NCI-H1417 treated with DMSO at 0.1 percent for 48 hours (cell line): ENCODE results near the gene SNX7.
A peak's percentile ranks its signal among the peaks of the same experiment; 100 is the strongest.

Source experiments
- DNase-seq: peaks from one replicate; lab custom pipeline; 2025; lab: John Stamatoyannopoulos, UW

Gene SNX7

GRCh38 chr1:98661544-98662355, at the start of gene SNX7:
Gene SNX7, plus strand, starts transcription at chr1:98661721. Its CDS starts 11 bp downstream, at chr1:98661732.
- DNase-seq, result peak; percentile 21

GRCh38 chr1:98637316-98637715, 24.2 kb upstream of the SNX7 start:
- DNase-seq, result no peak

- no peak for DNase-seq
These were observed 23.3 kb upstream of the SNX7 start for GRCh38 chr1:98638185-98638584.

- no peak for DNase-seq
These were observed 17.0 kb upstream of the SNX7 start for GRCh38 chr1:98644510-98644909.

GRCh38 chr1:98651116-98651632, 10.3 kb upstream of the SNX7 start:
- DNase-seq, result no peak

GRCh38 chr1:98653123-98653522, 8.4 kb upstream of the SNX7 start:
- no peak for DNase-seq

- no peak for DNase-seq
These were observed 1.6 kb upstream of the SNX7 start for GRCh38 chr1:98659879-98660278.

GRCh38 chr1:98660940-98661543, 479 bp upstream of the SNX7 start:
- no peak for DNase-seq

- DNase-seq, result no peak
These were observed 792 bp downstream of the SNX7 start for GRCh38 chr1:98662356-98662670.

GRCh38 chr1:98668733-98669132, 7.2 kb downstream of the SNX7 start:
- DNase-seq, result no peak

GRCh38 chr1:98669355-98670296, 8.1 kb downstream of the SNX7 start:
- DNase-seq, result no peak

- no peak for DNase-seq
These were observed 10.7 kb downstream of the SNX7 start for GRCh38 chr1:98672189-98672588.

GRCh38 chr1:98674075-98674781, 12.7 kb downstream of the SNX7 start:
- DNase-seq, result no peak

- DNase-seq, result no peak
These were observed 13.8 kb downstream of the SNX7 start for GRCh38 chr1:98675282-98675681.

GRCh38 chr1:98677288-98677687, 15.8 kb downstream of the SNX7 start:
- no peak for DNase-seq

GRCh38 chr1:98681812-98682211, 20.3 kb downstream of the SNX7 start:
- DNase-seq, result no peak

GRCh38 chr1:98688110-98688739, 26.7 kb downstream of the SNX7 start:
- no peak for DNase-seq

- DNase-seq, result no peak
These were observed 29.1 kb downstream of the SNX7 start for GRCh38 chr1:98690576-98690975.

GRCh38 chr1:98692482-98692881, 31.0 kb downstream of the SNX7 start:
- no peak for DNase-seq

- no peak for DNase-seq
These were observed 31.9 kb downstream of the SNX7 start for GRCh38 chr1:98693385-98693784.

GRCh38 chr1:98696077-98696476, 34.6 kb downstream of the SNX7 start:
- no peak for DNase-seq
